GM10266 (cell line): ENCODE measurements around the gene LRBA.

Experiments
- DNase-seq: peaks from one replicate; pipeline ENCODE4 v3.0.0; 2012; ENCODE audit errors: extremely low spot score
- TF ChIP-seq, protein P1 (sequence below): IDR thresholded peaks from 2 replicates; pipeline ENCODE4 v1.5.1; 2012; ENCODE audit warnings: mild to moderate bottlenecking, low read depth; ENCODE audit not compliant: control insufficient read depth, insufficient read depth; ENCODE audit errors: missing control alignments

LRBA gene

DNA sequence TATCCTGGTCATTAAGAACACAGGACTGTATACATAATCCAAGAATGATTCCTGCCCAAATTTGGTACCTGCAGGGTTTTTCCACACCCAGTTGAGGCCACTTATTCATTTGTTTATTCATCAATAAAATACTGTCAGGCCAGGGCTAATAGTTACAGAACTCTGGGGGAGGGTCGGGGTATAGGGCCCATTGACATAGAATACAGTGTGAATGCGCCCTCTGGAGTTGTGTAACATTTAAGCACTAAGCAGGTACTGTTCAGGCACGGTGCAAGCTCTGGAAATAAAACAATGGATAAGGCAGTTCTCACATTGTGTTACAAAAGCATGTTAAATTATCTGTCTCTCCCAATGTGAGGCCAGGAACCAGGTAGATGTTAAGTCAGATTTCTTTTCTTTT, 30.8 kb upstream of the LRBA start:
- DNase-seq, result peak; percentile 38
- TF ChIP-seq, protein P1, sequence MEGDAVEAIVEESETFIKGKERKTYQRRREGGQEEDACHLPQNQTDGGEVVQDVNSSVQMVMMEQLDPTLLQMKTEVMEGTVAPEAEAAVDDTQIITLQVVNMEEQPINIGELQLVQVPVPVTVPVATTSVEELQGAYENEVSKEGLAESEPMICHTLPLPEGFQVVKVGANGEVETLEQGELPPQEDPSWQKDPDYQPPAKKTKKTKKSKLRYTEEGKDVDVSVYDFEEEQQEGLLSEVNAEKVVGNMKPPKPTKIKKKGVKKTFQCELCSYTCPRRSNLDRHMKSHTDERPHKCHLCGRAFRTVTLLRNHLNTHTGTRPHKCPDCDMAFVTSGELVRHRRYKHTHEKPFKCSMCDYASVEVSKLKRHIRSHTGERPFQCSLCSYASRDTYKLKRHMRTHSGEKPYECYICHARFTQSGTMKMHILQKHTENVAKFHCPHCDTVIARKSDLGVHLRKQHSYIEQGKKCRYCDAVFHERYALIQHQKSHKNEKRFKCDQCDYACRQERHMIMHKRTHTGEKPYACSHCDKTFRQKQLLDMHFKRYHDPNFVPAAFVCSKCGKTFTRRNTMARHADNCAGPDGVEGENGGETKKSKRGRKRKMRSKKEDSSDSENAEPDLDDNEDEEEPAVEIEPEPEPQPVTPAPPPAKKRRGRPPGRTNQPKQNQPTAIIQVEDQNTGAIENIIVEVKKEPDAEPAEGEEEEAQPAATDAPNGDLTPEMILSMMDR, result peak; percentile 44

DNA sequence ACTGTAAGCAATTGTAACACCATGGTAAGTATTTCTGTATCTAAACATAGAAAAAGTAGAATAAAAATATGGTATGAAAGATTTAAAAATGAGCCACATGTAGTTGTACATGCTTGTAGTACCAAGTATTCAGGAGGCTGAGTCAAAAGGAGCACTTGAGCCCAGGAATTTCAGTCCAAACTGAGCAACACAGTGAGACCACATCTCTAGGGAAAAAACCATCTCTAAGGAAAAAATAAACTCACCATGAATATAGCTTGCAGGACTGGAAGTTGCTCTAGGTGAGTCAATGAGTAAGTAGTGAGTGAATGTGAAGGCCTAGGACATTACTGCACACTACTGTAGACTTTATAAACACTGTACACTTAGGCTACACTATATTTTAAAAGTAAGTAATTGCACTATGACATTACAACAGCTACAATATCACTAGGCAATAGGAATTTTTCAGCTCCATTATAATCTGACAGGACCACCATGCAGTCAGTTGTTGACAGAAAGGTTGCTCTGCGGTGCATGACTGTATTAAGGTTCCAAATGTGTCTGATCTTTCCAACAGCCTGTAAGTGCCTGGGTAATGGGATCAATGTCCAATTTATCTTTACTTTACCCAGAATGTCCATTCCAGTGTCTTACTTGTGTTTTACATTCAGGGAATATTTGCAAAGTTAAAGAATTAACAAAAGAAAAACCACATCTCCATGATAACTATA, 28.9 kb upstream of the LRBA start:
- TF ChIP-seq, protein P1, result no peak
- no peak for DNase-seq

DNA sequence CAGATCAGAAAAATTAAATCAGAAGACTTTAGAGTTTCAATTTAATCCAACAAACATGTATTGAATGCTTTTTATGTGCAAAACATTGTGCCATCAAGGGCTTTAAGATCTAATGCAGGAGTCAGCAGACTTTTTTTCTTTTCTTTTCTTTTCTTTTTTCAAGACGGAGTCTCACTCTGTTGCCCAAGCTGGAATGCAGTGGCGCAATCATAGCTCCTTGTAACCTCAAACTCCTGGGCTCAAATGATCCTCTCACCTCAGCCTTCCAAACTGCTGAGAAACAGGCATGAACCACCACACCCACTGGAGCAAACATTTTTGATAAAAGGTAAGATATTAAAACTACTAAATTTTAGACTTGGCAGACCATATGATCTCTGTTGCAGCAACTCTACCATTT, 24.6 kb upstream of the LRBA start:
- TF ChIP-seq, protein P1, result no peak
- no peak for DNase-seq

DNA sequence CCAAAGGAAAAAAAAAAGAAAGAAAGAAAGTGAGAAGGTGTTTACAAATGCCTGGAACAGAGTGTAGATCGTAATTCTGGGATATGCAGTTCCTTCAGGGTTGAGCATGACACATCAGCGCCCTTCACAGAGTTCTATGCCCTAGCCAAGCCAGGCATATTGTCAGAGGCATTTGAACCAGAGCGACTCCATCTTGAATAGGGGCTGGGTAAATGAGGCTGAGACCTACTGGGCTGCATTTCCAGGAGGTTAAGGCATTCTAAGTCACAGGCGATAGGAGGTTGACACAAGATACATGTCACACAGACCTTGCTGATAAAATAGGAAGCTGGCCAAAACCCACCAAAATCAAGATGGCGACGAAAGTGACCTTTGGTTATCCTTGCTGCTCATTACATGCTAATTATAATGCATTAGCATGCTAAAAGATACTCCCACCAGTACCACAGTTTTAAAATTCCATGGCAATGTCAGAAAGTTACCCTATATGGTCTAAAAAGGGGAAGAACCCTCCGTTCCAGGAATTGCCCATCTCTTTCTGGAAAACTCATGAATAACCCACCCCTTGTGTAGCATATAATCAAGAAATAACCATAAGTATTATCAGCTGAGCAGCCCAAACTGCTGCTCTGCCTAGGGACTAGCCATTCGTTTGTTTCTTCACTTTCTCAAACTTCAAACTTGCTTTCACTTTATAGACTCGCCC, 23.5 kb upstream of the LRBA start:
- no peak for DNase-seq
- TF ChIP-seq, protein P1, result no peak

DNA sequence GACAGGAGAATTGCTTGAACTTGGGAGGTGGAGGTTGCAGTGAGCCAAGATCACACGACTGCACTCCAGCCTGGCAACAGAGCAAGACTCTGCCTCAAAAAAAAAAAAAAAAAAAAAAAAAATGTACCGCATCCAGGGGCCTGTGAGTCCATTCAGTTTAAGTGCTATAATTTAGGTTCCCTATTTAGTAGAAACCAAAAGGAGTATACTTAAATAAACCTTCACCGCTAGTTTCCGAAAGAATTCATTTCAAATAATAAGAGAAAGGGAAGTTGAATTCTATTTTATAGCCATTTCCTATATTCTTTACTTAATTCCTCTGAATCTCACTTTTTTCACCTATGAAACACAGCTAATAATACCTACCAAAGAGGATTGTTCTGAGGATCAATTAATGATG, 20.8 kb upstream of the LRBA start:
- TF ChIP-seq, protein P1, result no peak
- no peak for DNase-seq

DNA sequence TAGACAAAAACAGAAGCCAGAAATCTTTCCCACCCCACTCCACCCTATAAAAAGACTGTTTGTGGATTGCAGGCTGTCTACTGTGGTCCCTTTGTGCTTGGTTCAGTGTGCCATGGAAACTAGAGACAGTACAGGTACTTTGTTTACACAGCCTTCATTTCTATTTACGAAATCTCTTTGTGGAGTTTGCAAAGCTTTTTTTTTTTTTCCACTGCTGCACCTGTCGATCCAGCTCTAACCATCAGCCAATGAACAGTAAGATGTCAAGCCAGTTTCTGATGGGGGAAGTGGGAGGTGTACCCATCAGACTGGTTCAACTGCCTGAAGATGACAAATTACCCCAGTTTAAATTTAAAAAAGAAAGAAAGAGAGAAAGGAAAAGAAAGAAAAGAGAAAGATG, 20.2 kb upstream of the LRBA start:
- no peak for DNase-seq
- TF ChIP-seq, protein P1, result no peak

DNA sequence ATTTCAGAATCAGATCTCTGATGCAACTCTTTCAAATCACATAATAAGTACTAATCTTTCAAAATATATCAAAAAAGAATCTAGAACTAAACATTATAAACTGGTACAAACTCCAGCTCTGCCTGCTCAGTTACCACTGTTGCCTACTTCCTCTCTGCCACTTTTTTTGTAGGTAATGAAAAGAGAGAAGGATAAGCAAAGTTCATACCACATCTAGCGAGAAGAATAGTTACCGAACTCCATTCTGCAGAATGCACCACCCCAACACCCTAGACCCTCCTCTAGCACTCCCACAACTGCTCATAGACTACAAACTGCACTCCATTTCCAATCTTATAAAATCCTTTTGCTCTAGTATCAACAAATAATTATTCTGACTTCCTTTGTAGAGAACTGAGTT, 19.7 kb upstream of the LRBA start:
- no peak for DNase-seq
- TF ChIP-seq, protein P1, result no peak
